ENCODE results near the gene LIAS. TPM values are rescaled to one million over a fixed set of nuclear protein-coding genes. Genes with fewer than 3 reads are reported as not detected.
"Not testable (repeated sequence)": the region's sequence is repeated elsewhere in the genome, so short reads cannot be mapped to it uniquely, and the experiment has no call there.

LIAS gene
- 9.4 TPM for total RNA-seq (ENCODE audit: unreplicated experiment)
- long read RNA-seq, full-length matches to known transcripts, result 4 of 5 reads
- long read RNA-seq, partial matches to known transcripts, result 0 of 5 reads
- long read RNA-seq, other reads (novel, unspliced or antisense), result 1 of 5 reads

- peaks cover 10% of the 10 kb centered on the region for H3K9me3 Mint-ChIP-seq (ENCODE audit: unreplicated experiment)
- H3K27me3 Mint-ChIP-seq (ENCODE audit: unreplicated experiment), result peaks cover 9% of the 10 kb centered on the region
- no peak for TF ChIP-seq CTCF (IDR thresholded peaks at IDR 0.05; ENCODE audit: partially characterized antibody, unreplicated experiment)
- peak within 1 kb of the TSS; percentile 100 for H3K27ac Mint-ChIP-seq (ENCODE audit: unreplicated experiment)
- H3K4me1 Mint-ChIP-seq (ENCODE audit: low read depth, unreplicated experiment), result peaks cover 11% of the 10 kb centered on the region
- H3K4me3 Mint-ChIP-seq (ENCODE audit: unreplicated experiment), result peak within 1 kb of the TSS; percentile 99
- H3K36me3 Mint-ChIP-seq (ENCODE audit: unreplicated experiment), result no peaks in the 10 kb centered on the region
- DNase-seq, result peak; percentile 89
Measured at GRCh38 chr4:39458505-39459300, at the start of gene LIAS, which contains the start of gene RPL9. Gene LIAS, plus strand, starts transcription at chr4:39459056. Its CDS starts 62 bp downstream, at chr4:39459118. Gene RPL9, minus strand, starts transcription at chr4:39458922. Its CDS starts 483 bp downstream, at chr4:39458439.

DNA sequence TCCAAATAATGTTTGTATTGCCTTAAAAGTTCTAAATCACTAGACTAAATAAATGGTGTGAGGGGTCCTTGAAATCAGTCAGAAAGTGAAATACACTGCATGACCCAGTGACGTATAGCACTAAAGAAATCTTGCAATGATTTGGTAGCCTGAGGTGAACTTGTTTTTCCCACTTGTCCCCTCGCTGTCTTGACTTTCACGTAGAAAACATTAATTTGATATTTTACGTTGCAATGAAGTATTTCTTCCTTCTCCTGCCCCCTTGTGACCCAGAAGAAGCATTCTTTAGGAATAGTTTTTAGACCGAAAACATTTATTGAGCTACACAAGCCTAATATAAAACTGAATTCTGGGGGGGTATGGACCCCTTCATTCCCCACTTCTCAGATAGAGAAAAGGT is 48.4 kb upstream of the LIAS start:
- Mint-ChIP-seq H3K27me3 (ENCODE audit: unreplicated experiment) (no peaks in the 10 kb centered on the region), H3K27ac (ENCODE audit: unreplicated experiment) (no peak overlapping the region), H3K9me3 (ENCODE audit: unreplicated experiment) (no peaks in the 10 kb centered on the region), H3K4me3 (ENCODE audit: unreplicated experiment) (no peak overlapping the region), H3K36me3 (ENCODE audit: unreplicated experiment) (no peaks in the 10 kb centered on the region), H3K4me1 (ENCODE audit: low read depth, unreplicated experiment) (peaks cover 10% of the 10 kb centered on the region)
- no peak for DNase-seq
- no peak for TF ChIP-seq CTCF (IDR thresholded peaks at IDR 0.05; ENCODE audit: partially characterized antibody, unreplicated experiment)

- H3K9me3 Mint-ChIP-seq (ENCODE audit: unreplicated experiment); H3K36me3 Mint-ChIP-seq (ENCODE audit: unreplicated experiment); H3K27ac Mint-ChIP-seq (ENCODE audit: unreplicated experiment); H3K4me3 Mint-ChIP-seq (ENCODE audit: unreplicated experiment); H3K4me1 Mint-ChIP-seq (ENCODE audit: low read depth, unreplicated experiment); H3K27me3 Mint-ChIP-seq (ENCODE audit: unreplicated experiment); DNase-seq: not testable (repeated sequence)
Measured at GRCh38 chr4:39411561-39411960, 47.3 kb upstream of the LIAS start.

DNA sequence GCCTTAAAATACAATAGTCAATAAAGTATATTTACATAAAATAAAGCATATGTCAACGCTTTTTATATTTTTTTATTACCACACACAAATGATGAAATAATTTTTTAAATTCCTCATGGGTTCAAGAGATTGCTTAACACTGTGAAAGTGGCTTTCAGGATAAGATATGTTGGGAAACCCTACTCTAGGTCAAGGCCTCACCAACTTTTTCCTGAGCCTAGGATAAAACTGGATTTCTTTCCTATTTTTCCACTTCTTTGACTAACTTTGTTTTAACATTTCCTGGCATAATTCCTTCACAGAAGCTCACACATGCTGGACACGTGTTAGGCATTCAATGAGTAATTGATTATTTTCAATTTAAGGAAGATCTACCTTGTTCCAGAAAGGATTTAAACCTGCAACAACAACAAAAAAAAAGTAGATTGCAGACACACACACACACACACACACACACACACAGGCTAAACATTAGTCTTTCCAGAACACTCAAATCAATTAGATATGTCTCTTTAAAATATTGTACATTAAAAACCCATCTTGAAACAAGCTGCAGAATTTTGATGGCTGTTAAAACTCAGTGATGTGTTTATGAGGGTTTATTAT is 43.1 kb upstream of the LIAS start:
- peaks cover 2% of the 10 kb centered on the region for H3K27me3 Mint-ChIP-seq (ENCODE audit: unreplicated experiment)
- H3K4me1 Mint-ChIP-seq (ENCODE audit: low read depth, unreplicated experiment), result no peaks in the 10 kb centered on the region
- no peak for DNase-seq
- H3K9me3 Mint-ChIP-seq (ENCODE audit: unreplicated experiment), result no peaks in the 10 kb centered on the region
- no peak for TF ChIP-seq CTCF (IDR thresholded peaks at IDR 0.05; ENCODE audit: partially characterized antibody, unreplicated experiment)
- H3K36me3 Mint-ChIP-seq (ENCODE audit: unreplicated experiment), result no peaks in the 10 kb centered on the region
- H3K4me3 Mint-ChIP-seq (ENCODE audit: unreplicated experiment), result no peak overlapping the region
- H3K27ac Mint-ChIP-seq (ENCODE audit: unreplicated experiment), result no peak overlapping the region

DNA sequence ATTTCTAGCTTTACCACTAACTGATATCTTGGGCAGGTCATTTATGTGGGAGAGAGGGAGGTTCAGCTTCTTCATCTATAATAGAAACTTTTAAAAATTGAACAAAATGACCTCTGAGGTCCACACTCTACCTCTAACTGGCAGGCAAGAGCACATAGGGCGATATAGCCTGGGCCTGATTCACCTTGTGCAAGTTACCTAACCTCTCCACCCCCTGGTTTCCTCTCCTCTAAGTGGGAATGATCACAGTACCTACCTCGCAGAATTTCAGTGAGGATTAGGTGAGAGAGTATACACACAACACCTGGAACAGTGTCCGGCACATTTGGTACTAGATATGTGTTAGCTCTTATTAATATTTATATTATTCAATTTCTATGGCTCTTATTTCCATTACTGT is 36.6 kb upstream of the LIAS start:
- no peak for DNase-seq
- H3K4me1 Mint-ChIP-seq (ENCODE audit: low read depth, unreplicated experiment), result no peaks in the 10 kb centered on the region
- H3K9me3 Mint-ChIP-seq (ENCODE audit: unreplicated experiment), result no peaks in the 10 kb centered on the region
- no peaks in the 10 kb centered on the region for H3K36me3 Mint-ChIP-seq (ENCODE audit: unreplicated experiment)
- TF ChIP-seq CTCF (IDR thresholded peaks at IDR 0.05; ENCODE audit: partially characterized antibody, unreplicated experiment), result no peak
- H3K27me3 Mint-ChIP-seq (ENCODE audit: unreplicated experiment), result no peaks in the 10 kb centered on the region
- H3K4me3 Mint-ChIP-seq (ENCODE audit: unreplicated experiment), result no peak overlapping the region
- no peak overlapping the region for H3K27ac Mint-ChIP-seq (ENCODE audit: unreplicated experiment)

DNA sequence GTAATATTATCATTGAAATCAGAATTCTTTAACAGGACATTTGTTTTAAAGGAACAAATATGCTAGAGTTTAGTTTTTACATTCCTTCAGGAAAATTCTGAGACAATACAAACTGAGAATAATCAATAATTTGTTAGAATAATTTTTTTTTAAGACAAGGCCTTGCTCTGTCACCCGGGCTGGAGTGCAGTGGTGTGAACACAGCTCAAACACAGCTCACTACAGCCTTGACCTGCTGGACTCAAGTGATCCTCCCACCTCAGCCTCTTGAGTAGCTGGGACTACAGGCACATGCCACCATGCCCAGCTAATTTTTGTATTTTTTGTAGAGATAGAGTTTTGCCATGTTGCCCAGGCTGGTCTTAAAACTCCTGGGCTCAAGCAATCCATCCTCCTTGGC is 33.6 kb upstream of the LIAS start:
- not testable (repeated sequence) for H3K4me3 Mint-ChIP-seq (ENCODE audit: unreplicated experiment); H3K27me3 Mint-ChIP-seq (ENCODE audit: unreplicated experiment); H3K4me1 Mint-ChIP-seq (ENCODE audit: low read depth, unreplicated experiment); H3K36me3 Mint-ChIP-seq (ENCODE audit: unreplicated experiment); DNase-seq; H3K9me3 Mint-ChIP-seq (ENCODE audit: unreplicated experiment); H3K27ac Mint-ChIP-seq (ENCODE audit: unreplicated experiment)
